GM19467 (cell line): ENCODE data around the gene COL6A6.
"Not testable (repeated sequence)": the region's sequence is repeated elsewhere in the genome, so short reads cannot be mapped to it uniquely, and the experiment has no call there.

Experiments
- ATAC-seq: cut with Tn5 transposase; IDR thresholded peaks from one replicate; pipeline ENCODE4 v1.9.1; 2021; ENCODE audit warnings: mild to moderate bottlenecking, moderate library complexity; ENCODE audit not compliant: unreplicated experiment

The COL6A6 gene

DNA sequence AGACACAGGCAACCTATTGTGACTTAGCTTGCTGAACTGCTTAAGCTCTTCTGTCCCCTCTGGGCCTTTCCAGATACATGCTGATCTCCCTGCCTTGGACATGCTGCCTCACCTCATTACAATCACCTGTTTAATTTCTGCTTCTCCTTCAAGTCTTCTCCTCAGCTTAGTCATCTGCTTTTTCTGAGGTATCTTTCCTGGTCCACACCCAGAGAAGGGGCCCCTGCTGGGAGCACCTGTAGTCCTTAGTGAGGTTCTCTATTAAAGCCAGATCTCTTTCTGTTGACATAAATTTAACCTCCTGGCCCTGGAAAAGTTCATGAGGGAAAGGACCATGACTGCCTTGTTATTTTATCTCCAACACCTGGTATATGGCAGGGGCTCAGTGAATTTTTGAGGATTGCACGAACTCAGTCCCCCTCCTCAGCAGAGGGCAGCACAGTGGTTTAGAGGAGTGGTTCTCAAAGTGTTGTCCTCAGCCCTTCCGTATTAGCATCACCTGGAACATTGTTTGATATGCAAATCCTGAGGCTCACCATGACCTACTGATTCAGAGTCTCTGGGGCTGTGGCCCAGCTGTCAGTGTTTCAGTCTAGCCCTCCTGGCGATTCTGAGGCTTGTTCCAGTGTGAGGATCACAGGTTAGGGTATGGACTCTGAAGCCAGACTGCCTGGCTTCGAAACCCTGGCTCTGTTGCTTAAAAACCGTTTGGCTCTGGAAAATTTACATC lies 12.7 kb downstream of the COL6A6 start:
- ATAC-seq = no peak

DNA sequence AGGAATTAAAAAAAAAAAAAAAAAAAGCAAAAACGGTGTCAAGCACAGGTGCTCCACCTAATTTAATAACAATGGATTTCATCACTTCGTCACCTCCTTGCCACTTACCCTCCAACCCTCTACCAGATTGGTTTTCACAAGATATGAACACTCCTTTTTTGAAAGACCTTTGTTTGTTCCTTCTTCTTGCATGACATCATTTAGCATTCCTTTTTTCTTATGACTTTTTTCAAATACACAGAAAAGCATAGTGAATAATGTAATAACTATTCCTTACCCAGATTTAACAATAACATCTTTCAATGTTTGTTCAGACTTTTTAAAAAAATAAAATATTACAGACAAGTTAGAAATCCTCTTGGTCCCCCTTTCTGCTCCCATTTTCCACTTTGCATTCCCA lies 16.3 kb downstream of the COL6A6 start:
- ATAC-seq = no peak

DNA sequence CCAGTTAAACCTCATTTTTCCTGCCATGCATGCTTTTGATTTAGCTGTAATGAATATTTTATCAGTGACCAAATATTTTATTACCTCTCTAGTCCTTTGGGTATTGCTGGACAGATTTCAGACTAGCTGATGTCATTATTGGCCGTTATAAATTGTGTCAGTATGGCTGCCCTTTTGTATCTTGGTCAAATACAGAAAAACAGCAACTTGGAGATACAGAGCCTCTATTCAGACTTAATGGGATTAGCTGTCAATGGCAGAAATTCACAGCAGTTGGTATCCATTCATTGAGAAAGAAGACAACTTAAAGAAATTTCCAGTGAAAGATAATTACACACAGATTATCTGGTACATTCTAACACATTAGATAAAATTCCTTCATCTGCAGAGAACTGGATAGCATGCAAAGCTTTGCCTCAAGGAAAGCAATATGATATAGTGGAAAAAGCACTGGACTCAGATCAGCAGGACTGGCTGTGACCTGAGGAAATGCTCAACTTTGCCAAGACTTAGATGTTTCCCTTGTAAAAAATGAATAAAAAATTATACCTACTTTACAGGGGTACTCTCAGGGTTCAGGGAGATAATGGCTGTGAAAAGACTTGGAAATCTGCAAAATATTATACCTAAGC lies 20.8 kb downstream of the COL6A6 start:
- ATAC-seq = no peak

DNA sequence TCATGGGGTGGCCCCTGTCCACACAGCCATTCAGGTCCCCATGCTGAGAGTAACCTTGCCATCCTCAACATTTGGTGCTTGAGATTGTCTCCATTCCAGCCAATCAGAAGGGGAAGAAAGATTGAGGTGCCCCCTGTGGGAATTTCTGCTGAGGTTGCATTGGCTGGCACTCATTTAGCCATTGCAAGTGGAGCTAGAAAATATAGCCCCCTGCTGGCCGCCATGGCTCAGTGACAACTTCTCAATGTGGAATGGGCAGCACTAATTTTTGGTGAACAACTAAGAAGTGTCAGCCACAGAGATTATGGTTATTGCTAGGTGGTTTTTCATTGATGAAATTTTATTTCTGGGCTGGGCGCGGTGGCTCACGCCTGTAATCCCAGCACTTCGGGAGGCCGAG lies 22.0 kb downstream of the COL6A6 start:
- no peak for ATAC-seq

DNA sequence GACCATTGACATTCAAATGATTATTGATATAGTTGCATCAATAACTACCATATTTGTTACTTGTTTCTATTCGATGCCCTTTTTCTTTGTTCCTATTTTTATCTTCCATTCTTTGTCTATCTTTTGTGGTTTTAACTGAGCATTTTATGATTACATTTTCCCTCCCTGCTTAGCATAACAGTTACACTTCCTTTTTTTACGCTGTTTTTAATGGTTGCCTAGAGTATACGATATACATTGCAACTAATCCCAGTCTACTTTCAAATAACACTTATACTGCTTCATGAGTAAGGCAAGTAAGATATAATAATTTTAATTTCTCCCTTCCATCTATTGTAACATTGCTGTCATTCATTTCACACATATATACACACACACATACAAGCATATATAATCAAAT lies 26.3 kb downstream of the COL6A6 start:
- ATAC-seq = no peak

DNA sequence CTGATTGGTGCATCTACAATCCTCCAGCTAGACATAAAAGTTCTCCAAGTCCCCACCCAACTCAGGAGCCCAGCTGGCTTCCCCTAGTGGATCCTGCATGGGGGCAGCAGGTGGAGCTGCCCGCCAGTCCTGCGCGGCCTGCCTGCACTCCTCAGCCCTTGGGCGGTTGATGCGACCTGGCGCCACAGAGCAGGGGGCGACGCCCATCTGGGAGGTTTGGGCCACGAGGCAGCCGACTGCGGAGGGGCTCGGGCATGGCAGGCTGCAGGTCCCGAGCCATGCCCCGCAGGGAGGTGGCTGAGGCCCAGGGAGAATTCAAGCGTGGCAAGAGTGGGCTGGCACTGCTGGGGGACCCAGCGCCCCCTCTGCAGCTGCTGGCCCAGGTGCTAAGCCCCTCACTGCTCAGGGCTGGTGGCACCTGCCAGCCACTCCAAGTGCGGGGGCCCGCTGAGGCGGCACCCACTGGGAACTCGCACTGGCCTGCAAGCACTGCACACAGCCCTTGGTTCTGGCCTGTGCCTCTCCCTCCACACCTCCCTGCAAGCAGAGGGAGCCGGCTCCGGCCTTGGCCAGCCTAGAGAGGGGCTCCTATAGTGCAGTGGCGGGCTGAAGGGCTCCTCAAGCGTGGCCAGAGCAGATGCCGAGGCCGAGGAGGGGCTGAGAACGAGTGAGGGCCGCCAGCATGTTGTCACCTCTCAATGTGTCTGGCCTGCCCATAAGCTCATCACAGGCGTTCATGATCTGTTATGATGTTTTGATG lies 30.1 kb downstream of the COL6A6 start:
- no peak for ATAC-seq

DNA sequence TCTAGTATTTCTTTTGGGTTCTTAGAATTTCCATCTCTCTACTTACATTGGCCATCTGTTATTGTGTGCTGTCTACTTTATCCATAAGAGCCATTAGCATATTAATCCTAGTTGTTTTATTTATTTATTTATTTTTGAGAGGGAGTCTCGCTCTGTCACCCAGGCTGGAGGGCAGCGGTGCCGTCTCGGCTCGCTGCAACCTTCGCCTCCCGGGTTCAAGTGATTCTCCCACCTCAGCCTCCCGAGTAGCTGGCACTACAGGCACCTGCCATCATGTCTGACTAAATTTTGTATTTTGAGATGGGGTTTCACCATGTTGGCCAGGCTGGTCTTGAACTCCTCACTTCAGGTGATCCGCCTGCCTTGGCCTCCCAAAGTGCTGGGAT lies 30.7 kb downstream of the COL6A6 start:
- not testable (repeated sequence) for ATAC-seq

DNA sequence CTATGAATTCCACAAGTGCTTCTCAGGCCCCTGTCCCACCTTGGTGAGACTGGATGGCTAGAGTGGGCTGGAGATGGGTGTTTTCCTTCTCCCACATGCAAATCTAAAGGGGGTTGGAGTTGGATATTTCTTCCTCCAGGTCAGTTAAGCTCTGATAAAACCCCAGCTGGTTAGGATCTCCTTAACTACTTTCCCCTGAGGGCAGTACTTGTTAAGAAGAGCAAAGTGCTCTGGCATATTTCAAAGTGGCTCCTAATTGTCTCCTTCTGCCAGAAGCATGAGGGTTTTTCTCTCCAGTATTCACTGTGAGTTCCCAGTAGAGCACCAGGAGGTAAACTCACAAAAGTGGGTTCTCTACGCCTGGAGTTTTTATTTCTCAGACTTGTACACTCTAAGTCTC lies 31.4 kb downstream of the COL6A6 start:
- ATAC-seq = no peak

DNA sequence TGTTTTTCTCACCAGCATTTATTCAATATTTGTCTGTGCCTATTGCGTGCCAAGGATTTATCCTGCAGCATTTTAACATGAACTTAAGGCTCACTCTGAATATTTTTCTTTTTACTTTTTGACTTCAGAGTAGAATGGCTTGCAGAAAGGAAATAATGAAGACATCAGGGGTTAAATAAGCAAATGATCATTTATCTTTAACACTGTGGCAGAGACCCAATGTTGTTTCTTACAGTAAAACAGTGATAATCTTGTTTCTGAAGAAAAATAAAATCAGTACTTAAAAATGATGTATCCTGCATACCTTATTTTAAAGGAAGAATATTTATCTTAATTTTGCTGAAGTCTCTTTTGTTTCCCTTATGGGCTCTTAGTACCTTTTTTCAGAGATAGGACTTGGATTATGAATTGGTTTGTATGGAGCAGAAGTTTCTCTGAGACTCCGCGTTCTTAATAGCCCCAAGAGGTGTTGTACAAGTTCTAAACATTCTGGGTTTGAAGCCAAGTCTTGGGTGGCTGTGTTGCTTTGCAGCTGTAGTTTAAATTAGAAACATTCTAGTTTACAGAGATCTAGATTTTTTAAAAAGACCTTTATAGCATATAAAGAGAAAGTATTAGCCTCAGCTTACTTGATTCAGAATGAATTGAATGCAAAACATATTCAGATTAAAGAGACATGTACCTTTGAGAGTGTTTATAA lies 40.5 kb downstream of the COL6A6 start:
- no peak for ATAC-seq

DNA sequence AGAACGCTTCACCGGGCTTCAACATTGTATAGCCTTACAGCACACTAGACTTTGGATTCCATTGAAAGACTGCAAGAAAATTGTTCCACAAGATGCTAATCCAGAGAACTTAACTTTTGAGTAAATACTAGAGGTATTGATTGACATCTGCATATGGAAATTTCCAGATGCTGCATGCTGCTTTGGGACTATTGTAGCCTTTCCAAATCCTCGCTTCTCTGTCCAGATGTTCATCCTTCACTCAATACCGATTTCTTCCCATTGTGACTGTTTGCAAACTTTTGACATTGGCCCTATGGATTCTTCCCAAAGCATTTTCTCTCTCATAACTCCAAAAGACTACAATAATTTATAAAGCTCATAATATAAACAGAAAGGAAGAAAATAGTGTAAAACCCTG lies 41.4 kb downstream of the COL6A6 start:
- ATAC-seq = no peak

DNA sequence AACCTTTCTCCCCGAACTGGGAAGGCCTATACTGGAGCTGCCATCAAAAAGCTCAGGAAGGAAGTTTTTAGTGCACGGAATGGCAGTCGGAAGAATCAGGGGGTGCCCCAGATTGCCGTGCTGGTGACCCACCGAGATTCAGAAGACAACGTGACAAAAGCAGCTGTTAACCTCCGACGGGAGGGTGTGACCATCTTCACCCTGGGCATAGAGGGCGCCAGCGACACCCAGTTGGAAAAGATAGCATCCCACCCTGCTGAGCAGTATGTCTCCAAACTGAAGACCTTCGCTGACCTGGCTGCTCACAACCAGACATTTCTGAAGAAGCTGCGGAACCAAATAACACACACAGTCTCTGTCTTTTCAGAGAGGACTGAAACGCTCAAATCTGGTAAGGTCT lies 48.2 kb downstream of the COL6A6 start:
- no peak for ATAC-seq
